GM21786 (cell line): ENCODE results near the gene FBLIM1.

ENCODE experiments used
- ATAC-seq: cut with Tn5 transposase; IDR thresholded peaks from one replicate; pipeline ENCODE4 v1.9.1; 2021; ENCODE audit not compliant: unreplicated experiment

The FBLIM1 gene

DNA sequence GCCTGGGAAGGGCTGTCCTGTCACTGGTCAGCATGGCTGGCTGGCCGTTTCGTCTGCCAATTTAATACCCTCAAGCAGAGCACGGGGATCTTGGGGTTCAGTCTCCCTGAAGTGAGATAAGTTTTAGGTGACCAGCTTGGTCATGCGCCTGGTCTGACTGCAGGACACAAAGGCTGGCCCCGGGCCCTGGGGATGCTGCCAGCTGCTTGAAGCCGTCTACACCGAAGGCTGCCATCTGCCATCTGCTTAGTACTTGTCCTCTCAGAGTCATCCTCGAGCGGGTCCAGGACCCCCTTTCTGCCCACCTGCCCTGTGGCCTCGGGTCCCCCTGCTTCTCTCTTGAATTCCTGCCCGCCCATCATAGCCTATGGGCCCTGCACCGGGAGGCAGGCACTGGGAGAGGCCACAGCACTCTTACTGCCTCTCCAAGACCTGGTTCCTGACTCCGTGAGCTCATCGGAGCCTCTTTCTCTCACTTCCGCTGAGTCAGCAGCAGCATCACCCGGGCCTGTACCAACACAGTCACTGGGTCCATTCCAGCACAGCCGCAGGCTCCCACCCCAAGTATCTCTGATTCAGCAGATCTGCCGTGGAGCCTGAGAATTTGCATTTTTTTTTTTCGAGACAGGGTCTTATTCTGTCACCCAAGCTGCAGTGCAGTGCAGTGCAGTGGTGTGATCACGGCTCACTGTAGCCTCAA lies 7.0 kb downstream of the FBLIM1 start:
- no peak for ATAC-seq

DNA sequence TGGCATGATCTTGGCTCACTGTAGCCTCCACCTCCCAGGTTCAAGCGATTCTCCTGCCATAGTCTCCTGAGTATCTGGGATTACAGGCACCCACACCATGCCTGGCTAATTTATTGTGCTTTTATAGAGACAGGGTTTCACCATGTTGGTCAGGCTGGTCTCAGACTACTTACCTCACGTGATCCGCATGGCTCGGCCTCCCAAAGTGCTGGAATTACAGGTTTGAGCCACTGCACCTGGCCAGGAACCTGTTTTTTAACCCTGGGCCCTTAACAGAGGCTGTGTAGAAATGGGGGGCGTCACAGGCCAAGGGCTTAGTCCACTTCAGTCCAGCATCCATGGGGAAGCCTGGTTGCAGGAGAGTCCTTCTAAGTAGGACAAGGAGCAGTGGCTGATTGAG lies 9.3 kb downstream of the FBLIM1 start:
- no peak for ATAC-seq

DNA sequence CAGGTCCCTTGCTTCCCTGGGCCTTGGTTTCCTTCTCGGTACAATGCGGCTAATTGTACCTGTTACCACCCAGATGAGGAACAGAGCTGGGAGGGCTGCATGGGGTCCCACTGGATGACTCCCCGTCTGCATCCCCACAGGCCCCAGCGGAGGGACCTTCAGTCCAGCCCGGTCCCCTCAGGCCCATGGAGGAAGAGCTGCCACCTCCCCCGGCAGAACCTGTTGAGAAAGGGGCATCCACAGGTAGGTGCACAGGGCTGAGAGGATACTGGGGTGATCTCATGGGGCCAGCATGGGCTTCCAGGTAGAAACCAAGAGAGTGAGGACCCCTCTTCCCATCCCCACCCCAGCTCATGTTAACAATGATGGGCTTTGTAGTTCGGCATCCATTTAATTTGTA lies 9.8 kb downstream of the FBLIM1 start:
- ATAC-seq: no peak

DNA sequence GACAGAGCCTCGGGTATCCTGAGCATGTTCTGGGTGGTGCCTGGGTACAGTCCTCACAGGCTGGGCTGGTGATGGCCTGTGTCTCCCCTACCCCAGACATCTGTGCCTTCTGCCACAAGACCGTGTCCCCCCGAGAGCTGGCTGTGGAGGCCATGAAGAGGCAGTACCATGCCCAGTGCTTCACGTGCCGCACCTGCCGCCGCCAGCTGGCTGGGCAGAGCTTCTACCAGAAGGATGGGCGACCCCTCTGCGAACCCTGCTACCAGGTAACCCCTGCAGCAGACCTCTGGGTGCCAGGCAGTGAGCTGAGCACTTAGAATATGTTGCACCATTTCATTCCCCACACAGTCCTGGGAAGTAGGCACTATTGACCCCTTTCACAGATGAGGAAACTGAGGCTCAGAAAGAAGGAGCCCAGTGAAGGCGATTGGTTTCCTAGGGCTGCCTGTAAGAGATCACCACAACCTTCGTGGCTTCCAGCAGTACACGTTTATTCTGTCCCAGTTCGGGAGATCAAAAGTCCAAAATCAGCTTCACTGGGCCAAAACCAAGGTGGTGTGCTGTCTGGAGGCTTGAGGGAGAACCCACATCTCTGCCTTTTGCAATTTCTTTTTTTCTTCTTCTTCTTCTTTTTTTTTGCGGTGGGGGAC lies 11.8 kb downstream of the FBLIM1 start:
- no peak for ATAC-seq

DNA sequence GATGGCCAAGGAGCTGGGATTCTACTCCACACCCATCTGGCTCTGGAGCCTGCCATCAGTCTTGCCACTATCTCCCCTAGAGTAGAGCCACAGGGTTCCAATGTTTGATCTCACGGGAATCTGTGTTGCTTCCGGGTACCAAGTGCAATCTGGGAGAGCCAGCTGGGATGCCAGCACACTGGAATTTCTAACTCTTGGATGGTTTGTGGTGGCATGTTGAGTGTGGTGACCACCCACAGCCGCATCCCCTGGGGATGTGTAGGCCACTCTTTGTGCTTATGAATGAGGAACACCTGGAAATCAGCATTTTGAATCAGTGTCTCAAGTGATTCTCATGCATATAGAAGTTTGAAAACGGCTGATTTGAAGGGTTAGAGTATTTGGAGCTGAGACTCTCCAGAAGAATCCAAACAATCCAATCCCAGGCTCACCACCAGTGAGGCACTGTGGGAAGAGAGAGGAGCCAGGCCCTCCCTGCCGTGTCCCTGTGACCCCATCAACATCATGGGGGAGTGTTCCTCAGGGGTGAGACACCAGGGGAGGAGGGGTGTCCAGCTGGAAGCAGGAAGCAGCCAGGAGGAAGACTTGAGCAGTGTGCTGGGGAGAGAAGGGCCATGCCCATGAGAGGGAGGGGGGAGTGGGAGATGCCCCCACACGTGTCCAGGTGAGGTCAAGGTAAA lies 13.4 kb downstream of the FBLIM1 start:
- ATAC-seq: no peak

DNA sequence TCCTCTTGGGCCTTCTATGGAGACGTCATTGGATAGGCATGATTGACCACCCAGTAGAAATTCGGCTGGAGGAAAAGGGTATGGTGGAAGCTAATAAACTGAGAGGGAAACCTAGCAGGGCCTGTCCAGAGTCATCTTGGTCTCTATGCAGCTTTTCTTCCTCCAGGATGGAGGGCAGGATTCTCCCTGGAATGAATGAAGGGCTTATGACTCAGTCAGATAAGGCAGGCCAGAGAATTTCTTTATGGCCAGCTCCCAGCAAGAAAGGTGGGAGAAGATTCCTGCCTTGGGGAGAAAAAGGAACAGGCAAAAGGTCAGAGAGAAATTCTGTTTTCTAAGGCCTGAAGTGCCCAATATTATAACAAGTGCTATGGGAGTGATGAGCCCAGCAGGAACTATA lies 17.1 kb downstream of the FBLIM1 start:
- no peak for ATAC-seq

DNA sequence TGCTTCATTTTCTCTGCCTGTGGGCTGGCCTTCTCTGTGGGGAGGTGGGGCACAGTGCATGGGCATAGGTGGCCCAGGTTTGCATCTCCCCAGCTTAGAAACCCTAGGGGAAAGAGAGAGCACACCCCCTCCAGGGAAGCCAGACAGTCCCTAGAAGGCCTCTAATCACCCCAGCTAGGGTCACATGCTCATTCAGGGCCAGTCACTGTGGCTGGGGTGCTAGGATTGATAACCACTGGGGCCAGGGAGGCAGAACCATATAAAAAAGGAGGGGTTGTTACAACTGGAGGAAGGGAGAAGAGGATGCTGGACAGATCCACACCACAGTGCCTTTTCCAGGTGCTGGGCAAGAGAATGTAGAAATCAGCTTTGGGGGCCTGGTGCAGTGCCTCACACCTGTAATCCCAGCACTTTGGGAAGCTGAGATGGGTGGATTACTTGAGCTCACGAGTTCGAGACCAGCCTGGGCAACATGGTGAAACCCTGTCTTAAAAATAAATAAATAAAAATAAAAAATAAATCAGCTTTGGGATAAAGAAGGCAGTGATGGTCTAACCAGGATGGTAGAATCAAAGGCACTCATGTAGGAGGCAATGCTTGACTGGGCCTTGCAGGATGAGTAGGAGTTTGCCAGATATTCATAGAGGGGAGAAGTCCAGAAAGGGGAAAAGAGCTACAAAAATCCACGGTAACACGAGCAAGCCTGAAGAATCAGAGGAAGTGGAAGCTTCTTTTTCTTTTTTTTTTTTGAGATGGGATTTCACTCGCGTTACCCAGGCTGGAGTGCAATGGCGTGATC lies 19.5 kb downstream of the FBLIM1 start:
- ATAC-seq: no peak

DNA sequence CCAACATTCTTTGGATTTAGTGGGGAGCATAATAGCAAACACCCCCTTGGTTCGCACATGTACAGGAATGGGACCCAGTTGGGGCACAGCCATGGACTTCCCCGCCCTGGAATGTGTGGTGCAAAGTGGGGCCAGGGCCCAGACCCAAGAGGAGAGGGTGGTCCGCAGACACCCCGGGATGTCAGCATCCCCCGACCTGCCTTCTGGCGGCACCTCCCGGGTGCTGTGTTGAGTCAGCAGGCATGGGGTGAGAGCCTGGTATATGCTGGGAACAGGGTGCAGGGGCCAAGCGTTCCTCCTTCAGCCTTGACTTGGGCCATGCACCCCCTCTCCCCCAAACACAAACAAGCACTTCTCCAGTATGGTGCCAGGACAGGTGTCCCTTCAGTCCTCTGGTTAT lies 27.1 kb downstream of the FBLIM1 start:
- ATAC-seq: no peak

DNA sequence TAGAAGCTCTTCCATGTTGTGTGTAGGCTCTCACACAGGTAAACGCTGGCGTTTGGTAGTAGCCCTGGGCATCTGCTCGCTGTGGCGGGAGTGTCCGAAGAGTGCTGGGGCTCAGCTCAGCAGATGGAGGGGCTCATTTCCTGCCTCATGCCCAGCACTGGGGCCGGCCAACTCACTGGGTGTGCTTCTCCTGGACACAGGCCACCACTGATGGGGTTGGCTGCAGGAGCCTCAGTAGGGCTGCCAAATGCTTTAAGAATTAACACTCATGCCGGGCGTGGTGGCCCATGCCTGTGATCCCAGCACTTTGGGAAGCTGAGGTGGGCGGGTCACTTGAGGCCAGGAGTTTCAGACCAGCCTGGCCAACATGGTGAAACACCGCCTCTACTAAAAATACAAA lies 28.0 kb downstream of the FBLIM1 start:
- ATAC-seq: no peak

DNA sequence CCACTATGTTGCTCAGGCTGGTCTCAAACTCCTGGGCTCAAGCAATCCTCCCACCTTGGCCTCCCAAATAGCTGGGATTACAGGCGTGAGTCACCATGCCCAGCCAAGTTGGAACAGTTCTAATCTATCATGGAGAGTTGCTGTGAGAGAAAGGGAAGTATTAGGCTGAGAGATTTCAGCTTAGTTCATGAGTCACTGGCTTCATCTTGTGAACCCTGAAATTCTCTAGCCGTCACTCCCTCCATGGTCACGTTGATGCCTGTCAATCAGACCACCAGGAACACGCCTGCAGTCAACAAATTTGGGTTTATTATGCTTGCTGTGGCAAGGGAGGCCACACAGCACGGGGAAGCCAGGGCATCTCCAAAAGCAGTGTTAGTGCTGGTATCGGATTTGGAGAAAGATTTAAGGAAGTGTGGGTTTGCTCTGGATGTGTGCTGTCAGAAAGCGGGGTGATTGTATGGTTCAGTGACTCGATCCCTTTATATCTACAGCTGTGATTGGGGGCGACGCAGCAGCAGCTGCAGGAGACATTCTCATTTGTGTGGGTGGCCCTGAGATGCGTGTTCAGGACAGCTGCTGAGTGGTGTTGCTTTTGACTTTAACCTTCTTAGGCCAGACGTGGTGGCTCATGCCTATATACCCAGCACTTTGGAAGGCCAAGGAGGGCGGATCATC lies 30.2 kb downstream of the FBLIM1 start:
- no peak for ATAC-seq

DNA sequence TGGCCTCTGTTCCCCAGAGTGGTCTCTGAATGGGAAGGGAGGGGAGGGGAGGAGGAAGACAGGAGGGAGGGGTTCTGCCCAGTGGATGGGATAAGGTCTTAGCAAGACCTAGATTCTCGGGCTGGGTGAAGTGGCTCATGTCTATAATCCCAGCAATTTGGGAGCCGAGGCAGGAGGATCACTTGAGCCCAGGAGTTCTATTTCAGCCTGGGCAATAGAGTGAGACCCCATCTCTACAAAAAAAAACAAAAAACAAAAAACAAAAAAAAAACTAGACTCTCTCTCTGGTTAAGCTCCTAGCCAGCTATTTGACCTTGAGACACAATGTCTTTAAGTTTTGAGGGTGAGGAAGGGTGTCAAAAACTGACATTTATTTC lies 37.5 kb downstream of the FBLIM1 start:
- ATAC-seq: no peak

DNA sequence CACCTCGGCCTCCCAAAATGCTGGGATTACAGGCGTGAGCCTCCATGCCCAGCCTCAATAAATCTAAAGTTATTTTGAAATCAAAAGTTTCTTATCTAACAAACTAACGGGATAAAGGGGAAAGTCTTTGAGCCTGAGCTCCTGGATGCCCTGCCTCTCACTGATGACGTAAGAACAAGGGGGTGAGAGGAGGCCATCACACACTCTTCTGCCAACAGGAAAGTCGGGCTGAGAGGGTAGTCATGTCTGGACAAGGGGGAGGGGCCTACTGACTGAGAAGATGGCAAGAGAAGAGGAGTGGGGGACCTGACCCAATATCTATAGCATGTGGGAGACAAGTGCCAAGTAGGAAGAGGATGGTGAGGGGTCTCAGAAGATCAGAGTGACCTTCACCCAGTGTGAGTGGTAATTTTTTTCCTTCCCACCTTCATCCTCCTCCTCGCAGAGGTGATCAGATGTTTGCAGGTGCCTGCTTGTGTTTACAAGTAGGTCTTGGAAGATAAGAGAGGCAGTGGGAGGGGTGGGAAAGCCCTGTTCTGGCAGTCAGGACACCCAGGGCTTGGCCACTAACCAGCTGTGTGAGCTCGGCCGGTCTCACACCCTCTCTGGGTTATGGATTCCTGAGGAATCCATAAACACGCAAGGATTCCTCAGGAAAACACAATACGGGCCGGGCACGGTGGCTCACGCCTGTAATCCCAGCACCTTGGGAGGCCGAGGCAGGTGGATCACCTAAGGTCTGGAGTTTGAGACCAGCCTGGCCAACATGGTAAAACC lies 39.2 kb downstream of the FBLIM1 start:
- no peak for ATAC-seq

DNA sequence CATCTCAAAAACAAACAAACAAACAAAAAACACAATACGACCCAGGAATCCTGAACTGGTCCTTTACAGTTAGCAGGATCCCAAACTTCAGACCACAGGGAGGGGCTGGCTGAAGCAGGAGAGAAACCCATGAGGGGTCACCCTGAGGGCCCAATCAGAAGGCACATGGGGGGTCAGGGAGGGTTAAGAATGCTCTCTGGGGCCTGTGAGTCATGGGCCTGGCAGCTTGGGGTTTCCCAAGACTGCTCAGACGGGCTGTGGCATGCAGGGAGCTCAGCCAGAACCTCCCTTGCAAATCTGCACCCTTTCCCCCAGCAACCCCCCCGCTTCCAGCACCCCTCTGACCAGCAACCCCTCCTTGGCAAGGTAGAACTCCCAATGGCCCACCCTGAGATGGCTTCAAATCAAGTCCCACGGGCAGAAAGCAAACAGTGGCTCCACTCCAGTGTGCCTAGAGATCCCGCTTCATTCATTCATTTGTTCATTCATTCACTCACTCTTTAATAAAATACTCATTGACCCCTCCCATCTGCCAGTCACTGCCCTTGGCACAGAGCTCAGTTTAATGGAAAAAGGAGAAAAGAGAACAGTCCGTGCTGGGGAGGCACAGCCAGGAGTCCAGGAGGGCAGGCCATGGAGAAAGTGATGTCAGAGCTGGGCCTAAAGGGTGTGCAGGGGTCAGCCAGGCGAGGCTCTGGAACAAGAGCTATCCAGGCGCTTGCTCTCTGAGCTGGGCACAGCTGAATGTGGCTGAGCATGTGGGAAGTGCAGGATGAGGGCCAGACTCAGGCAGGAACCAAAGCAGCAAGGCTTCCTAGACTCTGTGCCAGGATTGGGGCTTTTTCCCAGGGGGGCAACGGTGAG lies 40.6 kb downstream of the FBLIM1 start:
- ATAC-seq: no peak

DNA sequence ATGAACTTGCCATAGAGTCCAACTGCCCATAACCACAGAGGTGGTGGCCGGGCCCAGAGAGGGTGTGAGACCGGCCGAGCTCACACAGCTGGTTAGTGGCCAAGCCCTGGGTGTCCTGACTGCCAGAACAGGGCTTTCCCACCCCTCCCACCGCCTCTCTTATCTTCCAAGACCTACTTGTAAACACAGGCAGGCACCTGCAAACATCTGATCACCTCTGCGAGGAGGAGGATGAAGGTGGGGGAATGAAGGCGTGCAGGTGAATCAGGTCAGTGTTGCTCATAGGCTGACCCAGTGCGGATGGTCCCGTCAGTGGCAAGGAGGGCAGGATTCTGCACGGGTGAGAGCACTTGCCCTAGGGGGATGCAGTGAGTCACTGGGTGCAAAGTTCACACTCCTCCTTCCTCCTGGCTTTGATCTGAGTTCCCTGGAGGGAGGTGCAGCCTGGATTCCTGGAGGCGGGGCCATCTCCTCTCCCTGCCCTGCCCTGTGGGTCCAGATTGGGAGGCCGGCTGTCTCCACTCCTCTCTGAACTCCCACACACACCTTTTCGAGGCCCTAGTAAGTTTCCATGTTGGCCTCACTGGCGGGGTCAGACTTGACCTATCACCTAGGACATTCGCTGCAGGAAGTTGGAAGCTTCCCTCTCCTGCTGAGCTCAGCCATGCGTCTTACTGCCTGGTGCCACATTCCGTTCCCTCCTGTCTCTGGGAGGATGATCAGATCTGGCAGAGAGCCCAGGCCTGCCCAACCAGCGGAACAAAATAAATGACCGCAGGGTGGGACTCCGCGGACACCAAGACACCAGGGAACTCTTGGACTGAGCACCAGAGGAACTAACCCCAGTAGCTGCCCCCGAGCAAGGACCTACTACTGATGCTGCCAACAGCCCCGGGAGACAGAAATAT lies 41.6 kb downstream of the FBLIM1 start:
- ATAC-seq: no peak

DNA sequence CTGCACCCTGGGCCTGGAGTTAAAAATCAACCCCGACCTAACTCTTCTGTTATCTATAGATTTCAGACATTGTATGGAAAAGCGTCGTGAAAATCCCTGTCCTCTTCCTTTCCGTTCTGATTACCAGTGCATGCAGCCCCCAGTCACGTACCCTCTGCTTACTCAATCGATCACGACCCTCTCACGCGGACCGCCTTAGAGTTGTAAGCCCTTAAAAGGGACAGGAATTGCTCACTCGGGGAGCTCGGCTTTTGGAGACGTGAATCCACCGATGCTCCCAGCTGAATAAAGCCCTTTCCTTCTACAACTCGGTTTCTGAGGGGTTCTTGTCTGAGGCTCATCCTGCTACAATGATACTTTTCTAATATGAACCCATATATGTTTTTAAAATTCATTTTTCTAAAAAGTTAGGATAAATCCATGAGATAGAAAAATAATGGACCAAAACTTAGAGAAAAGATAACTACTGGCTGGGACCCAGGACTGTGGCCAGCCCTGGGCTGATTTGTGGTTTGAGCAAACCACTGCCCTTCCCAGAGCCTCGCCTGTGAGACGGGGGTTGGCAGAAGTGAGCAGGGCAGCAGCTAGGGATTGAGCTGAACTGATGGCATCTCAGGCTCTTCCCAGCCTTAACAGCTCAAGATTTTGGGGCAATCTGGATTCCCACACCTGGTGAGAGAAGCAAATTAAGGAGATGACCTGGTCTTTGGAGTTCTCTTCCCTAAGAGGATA lies 43.8 kb downstream of the FBLIM1 start:
- ATAC-seq: no peak

DNA sequence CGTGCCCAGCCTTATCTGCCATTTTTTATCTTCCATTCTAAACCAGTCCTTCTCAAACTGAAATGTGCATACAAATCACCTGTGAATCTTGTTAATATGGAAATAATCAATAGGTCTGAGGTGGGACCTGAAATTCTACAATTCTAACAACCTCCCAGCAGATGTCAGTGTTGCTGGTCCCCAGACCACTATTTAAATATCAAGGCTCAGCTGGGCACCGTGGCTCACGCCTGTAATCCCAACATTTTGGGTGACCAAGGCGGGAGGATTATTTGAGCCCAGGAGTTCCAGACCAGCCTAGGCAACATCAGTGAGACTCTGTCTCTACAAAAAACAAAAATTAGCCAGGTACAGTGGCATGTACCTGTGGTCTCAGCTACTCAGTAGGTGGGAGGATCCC lies 44.8 kb downstream of the FBLIM1 start:
- ATAC-seq: no peak

DNA sequence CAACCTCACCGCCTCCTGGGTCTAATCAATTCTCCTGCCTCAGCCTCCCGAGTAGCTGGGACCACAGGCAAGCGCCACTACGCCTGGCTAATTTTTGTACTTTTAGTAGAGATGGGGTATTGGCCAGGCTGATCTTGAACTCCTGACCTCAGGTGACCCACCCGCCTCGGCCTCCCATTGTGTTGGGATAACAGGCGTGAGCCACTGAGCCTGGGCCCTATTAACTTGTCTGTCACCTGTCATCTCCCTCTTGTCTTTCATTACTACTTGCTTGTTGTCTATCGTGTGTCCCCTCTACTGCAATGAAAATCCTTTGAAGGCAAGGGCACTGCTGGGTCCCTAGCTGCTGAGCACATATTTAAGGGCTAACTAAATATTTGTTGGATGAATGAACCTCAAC lies 45.5 kb downstream of the FBLIM1 start:
- ATAC-seq: no peak

DNA sequence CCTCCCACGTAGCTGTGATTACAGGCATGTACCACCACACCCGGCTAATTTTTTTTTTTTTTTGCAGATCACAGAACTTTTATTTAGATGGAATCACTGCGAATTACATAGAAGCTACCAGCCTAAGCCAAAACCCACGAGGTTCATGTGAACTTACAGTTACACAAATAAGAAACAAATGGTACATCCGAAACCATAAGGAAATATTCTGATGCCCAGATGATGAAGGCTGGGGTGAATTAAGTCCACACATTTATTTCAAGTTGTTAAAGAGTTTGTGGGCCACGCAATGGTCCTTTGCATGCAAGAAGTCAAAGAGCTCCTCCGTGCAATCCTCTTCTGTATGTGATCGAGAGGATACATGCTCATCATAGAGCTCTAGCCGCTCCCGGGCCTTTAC lies 48.5 kb downstream of the FBLIM1 start:
- no peak for ATAC-seq
